GM13976 (cell line): Measurements from ENCODE around the gene YES1.

Experiments
- DNase-seq: peaks from one replicate; pipeline ENCODE4 v3.0.0; 2012; ENCODE audit warnings: low spot score
- in situ Hi-C: fragments of 300-500 bp; cut with MboI; formaldehyde crosslinking; loops from one replicate; pipeline ENCODE4 v1.12.0; 2022; ENCODE audit warnings: low sequenced_read_pairs, mixed read lengths, inconsistent platforms; ENCODE audit not compliant: unreplicated experiment
- TF ChIP-seq, protein P1 (sequence below): IDR thresholded peaks from 2 replicates; pipeline ENCODE4 v1.5.1; 2012; ENCODE audit warnings: borderline replicate concordance, mild to moderate bottlenecking; ENCODE audit not compliant: insufficient read depth; ENCODE audit errors: extremely low read depth, missing control alignments, control extremely low read depth

YES1 gene

DNA sequence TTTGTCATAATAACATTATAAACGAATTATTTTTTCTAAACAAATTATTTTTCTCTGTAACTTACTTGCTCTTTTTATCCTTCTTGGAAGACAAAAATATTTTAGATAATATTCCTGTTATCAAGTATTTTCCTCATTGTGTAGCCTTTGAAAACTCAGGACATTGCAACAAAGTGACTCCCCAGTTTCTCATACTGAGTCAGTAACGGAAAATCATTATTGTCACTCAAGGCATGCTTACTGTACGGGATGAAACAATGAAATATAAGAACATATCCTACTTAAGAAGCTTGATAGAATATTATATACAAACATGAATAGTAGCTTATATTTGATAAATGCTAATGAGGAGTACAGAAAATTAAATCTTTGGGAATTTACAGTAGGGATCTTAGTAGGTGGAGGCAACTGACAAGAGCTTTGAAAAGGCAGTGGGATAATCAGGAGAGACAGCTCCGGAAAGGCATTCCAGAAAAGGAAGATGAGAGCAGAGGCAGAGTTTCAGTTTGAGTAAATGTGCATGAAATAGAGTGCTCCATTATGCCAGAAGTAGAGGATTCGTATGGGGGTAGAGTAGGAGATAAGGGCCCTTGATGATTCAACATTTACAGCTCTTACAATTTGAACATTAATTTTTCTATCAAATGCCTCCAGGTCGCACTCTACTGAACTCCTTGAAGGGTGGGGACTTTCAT is 14.0 kb upstream of the YES1 start:
- TF ChIP-seq, protein P1, sequence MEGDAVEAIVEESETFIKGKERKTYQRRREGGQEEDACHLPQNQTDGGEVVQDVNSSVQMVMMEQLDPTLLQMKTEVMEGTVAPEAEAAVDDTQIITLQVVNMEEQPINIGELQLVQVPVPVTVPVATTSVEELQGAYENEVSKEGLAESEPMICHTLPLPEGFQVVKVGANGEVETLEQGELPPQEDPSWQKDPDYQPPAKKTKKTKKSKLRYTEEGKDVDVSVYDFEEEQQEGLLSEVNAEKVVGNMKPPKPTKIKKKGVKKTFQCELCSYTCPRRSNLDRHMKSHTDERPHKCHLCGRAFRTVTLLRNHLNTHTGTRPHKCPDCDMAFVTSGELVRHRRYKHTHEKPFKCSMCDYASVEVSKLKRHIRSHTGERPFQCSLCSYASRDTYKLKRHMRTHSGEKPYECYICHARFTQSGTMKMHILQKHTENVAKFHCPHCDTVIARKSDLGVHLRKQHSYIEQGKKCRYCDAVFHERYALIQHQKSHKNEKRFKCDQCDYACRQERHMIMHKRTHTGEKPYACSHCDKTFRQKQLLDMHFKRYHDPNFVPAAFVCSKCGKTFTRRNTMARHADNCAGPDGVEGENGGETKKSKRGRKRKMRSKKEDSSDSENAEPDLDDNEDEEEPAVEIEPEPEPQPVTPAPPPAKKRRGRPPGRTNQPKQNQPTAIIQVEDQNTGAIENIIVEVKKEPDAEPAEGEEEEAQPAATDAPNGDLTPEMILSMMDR = no peak
- no peak for DNase-seq
- in situ Hi-C loops = no loop called here

DNA sequence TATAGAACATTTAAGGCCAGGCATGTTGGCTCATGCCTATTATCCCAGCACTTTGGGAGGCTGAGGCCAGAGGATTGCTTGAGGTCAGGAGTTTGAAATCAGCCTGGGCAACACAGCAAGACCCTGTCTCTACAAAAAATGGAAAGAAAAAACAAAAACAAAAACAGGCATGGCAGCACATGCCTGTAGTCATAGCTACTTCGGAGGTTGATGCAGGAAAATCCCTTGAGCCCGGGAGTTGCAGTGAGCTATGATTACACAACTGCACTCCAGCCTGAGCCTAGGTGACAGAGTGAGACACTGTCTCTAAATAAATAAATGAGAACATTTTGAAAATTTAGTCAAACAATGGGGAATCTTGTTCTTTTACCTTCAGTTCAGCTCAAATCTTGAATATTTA is 12.1 kb upstream of the YES1 start:
- no peak for DNase-seq
- in situ Hi-C loops = loop anchor here (25.0 kb wide), 1 partner anchor 1838 kb away; the partner anchor contains the start of gene SMCHD1

DNA sequence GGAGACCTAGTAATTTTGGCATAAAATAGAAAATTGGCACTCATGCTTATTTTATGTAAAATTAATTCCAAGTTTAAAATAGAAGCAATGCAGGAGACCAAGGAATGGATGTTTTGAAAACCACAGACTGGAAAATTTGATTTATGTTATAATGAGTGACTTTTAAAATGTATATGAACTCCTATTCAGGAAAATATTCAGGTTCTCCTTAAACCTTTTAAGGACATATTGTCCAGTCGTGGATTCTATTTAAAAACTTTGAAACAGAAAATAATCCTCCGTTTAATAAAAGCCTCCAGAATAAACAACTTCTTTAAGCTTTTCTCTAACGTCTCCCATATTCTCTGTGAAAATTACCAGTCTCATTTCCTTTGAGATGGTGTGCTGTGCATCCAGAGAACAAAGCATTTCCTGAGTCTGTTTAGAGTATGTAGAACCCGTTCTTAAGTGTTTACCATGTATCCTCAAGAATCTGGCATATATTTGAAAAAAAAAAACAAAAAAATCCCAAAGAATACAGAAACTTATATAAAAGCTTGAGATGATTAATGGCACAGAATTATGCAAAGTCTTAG is 8.6 kb upstream of the YES1 start:
- in situ Hi-C loops = loop anchor here (25.0 kb wide), 1 partner anchor 1842 kb away; the partner anchor contains the start of gene SMCHD1
- TF ChIP-seq, protein P1 = no peak
- DNase-seq = no peak

More for the DNA sequence above, 12.1 kb upstream of the YES1 start:
- TF ChIP-seq, protein P1 = no peak

DNA sequence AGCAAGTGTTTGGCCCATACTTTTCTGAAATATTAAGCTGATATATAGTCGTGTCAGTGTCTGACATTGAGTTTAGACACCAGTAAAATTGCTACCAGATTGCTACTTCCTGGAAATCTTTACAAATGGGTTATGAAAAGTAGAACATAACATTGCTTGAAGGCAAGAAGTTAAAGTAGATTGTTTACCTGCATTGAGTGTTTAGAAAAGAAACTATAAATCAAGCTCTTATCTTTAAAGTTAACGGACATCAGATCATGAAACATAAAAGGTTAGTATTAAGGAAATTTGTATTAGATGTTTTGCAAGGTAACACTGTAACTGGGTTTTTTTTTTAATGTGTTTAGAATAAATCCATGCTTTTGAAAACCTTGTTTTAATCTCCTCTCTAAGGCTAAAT is 4.8 kb upstream of the YES1 start:
- TF ChIP-seq, protein P1 = no peak
- in situ Hi-C loops = loop anchor here (25.0 kb wide), 1 partner anchor 1845 kb away; the partner anchor contains the start of gene SMCHD1
- DNase-seq = no peak

DNA sequence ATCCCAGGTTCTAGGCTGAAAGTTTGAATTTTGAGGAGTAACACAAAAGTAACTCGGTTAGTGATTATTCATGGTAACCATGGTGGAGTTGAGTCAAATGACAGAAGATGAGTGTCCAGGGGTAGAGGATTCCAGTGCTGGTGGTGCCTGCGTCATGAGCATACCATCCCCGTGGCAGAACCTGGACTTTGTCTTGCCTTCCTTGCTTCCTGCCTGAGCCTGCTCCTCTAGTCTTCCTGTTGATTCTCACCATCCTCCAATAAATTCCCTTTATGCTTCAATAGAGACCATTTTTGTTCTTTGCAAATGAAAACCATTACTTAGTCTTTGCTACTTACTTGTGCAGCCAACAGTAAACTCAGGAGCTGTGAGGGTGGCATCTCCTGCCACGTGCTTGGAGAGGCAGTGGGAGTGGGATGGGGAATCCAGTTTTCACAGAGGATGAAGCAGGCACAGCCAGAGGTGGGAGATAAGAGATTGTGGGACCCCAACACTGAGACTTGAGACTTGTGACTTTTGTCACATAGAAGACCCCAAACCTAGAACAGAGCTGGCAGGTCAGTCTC is 4.1 kb upstream of the YES1 start:
- in situ Hi-C loops = loop anchor here (25.0 kb wide), 1 partner anchor 1846 kb away; the partner anchor contains the start of gene SMCHD1
- TF ChIP-seq, protein P1 = no peak
- no peak for DNase-seq

DNA sequence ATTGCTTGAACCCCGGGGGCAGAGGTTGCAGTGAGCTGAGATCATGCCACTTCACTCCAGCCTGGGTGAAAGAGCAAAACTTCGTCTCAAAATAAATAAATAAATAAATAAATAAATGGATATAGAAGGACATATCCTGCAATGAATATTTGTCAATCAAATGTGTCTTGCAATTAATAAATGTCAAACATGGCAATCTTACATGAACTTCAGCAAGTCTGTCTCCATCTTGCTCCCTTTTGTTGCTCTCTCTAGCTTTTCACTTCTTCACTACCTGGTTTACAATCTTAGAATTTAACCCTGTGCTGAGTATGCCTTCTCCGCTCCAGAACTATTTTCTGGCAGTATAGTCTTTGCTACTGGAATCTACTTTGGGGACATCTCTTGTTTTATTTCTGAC is 3.3 kb upstream of the YES1 start:
- in situ Hi-C loops = loop anchor here (25.0 kb wide), 1 partner anchor 1847 kb away; the partner anchor contains the start of gene SMCHD1
- TF ChIP-seq, protein P1 = no peak
- DNase-seq = no peak
